ENCODE results near the gene PPT2.
A peak's percentile ranks its signal among the peaks of the same experiment; 100 is the strongest.

Gene PPT2

DNA sequence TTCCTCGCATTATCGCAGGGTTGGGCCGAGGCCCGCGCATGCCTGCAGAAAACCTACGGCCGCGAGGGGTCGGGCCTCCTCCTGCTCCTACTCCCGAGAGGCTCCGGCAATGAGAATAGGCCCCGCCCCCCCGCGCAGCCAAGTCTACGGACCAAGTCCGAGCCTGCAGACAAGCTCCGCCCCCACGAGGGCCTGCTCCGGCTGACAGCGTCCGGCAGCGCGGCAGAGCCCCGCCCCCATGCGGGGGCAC, 41.6 kb downstream of the PPT2 start:
- TF ChIP-seq, protein P1, sequence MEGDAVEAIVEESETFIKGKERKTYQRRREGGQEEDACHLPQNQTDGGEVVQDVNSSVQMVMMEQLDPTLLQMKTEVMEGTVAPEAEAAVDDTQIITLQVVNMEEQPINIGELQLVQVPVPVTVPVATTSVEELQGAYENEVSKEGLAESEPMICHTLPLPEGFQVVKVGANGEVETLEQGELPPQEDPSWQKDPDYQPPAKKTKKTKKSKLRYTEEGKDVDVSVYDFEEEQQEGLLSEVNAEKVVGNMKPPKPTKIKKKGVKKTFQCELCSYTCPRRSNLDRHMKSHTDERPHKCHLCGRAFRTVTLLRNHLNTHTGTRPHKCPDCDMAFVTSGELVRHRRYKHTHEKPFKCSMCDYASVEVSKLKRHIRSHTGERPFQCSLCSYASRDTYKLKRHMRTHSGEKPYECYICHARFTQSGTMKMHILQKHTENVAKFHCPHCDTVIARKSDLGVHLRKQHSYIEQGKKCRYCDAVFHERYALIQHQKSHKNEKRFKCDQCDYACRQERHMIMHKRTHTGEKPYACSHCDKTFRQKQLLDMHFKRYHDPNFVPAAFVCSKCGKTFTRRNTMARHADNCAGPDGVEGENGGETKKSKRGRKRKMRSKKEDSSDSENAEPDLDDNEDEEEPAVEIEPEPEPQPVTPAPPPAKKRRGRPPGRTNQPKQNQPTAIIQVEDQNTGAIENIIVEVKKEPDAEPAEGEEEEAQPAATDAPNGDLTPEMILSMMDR (IDR thresholded peaks at IDR 0.05): peak; percentile 37 to 46
- DNase-seq: peak; percentile 100
- Histone ChIP-seq H3K27me3 (peaks cover 0 to 2% of the 10 kb centered on the region in 2 donors), H3K27ac (peak overlapping the region; percentile 98), H3K36me3 (no peaks in the 10 kb centered on the region), H3K4me1 (peaks cover 0 to 36% (median 28%) of the 10 kb centered on the region in 4 donors), H3K4me3 (peak overlapping the region; percentile 71 to 87), H3K9me3 (no peaks in the 10 kb centered on the region)
- intact Hi-C loops (cut with DNase I; ENCODE audit: low total_unique reads): no loop called here

DNA sequence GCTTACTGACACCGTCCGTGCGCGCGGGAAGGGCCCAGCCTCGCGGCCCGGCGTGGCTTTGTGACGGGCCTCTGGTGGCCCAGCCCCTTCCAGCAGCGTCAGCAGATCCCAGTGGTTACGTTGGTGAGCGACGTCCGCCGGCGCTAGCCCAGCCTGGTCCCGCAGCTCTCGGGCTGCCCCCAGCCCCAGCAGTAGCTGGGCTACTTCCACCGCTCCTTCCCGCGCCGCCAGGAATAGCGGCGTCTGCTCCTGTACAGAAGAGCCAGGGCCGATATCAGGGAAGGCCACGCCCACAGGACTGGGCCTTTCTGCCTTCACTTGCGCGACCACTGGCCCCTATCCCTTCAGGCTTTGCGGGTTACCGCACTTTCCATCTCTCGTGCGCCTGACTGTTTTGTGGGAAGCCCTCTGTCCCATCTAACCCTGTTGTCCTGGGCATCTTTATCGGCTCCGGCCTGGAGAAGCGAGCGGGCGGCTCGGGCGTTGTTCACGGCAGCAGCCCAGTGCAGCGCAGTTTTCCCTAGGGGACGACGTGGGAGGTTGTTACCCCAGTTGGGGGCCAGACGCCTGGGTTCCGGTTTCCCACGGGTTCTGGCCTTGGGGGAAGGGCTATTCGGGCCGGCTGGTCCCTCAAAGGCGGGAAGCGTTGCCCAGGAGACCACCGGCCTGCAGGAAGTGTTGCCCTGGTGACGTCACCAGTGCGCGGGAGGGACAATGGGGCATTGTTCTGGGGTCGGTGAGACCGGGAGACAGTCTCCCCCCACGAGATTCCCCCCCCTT, 42.2 kb downstream of the PPT2 start:
- peak overlapping the region; percentile 98 for H3K27ac ChIP-seq
- H3K4me3 ChIP-seq: peak overlapping the region; percentile 71 to 87
- no peaks in the 10 kb centered on the region for H3K36me3 ChIP-seq
- peak; percentile 90 to 94 for DNase-seq
- no peaks in the 10 kb centered on the region for H3K9me3 ChIP-seq
- intact Hi-C loops (cut with DNase I; ENCODE audit: low total_unique reads): no loop called here
- TF ChIP-seq, protein P1 (IDR thresholded peaks at IDR 0.05): no peak
- H3K4me1 ChIP-seq: peaks cover 0 to 31% (median 23%) of the 10 kb centered on the region in 4 donors
- peaks cover 0 to 8% of the 10 kb centered on the region in 2 donors for H3K27me3 ChIP-seq

DNA sequence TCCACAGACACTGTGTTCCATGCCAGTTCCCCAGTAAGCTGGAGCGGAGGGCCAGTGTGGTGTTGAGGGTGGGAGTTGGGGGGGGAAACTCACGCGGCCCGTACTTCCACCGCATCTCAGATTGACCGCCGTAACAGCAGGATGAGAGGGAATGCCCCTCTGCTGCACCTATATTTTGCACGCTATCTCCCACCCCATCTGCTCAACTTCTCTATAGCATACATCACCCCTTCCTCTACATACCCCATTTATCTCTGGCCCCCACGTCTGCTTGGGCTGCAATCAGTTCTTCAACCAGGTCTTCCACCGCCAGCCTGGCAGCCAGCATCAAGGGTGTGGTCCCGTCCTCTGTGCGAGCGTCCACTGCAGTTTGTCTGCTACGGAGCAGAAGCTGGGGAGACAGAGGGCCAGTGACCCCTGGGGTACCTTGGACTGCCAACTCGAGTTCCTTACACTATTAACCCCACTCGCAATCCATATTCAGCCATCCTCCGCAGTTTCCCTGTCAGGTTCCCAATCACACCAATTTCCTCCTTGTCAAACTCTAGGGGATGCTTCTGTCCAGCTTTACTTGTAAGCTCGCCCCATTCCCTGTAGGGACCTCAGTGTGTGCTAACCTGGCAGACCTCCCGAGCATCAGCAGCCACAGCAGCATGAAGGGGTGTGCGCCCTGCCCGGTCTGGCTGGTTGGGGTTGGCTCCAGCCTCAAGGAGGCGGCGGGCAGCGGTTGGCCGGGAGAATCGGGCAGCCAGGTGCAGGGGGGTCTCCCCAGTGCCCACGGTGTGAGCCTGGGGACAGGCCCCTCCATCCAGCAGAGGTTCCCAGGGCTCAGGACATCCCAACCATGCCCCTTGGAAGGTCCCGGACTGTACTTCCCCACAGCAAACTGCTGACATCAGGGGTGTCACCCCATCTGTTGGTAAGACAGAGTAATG, 43.0 kb downstream of the PPT2 start:
- H3K27me3 ChIP-seq: peaks cover 0 to 15% of the 10 kb centered on the region in 2 donors
- intact Hi-C loops (cut with DNase I; ENCODE audit: low total_unique reads): no loop called here
- peak overlapping the region; percentile 98 for H3K27ac ChIP-seq
- H3K9me3 ChIP-seq: no peaks in the 10 kb centered on the region
- peak overlapping the region; percentile 71 to 87 for H3K4me3 ChIP-seq
- no peaks in the 10 kb centered on the region for H3K36me3 ChIP-seq
- peak in 1 of 2 donors; percentile 81 for DNase-seq
- TF ChIP-seq, protein P1 (IDR thresholded peaks at IDR 0.05): no peak
- peaks cover 0 to 31% (median 16%) of the 10 kb centered on the region in 4 donors for H3K4me1 ChIP-seq

DNA sequence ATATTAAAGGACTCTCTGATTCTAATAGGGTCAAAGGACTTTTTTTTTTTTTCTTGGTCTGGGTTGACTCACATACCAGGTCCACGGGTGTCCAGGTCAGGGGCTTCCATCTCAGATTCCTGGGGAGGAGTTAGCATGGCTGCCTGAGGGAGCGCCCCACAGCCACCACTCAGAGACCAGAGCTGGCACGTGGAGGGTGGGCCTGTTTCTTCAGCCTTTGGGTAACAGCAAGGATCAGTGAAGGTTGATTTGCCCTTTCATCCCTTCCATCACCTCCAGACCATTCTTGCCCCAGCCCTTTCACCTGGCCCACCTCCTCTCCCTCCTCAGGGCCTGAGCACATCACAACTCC, 44.4 kb downstream of the PPT2 start:
- Histone ChIP-seq H3K4me3 (no peak overlapping the region), H3K9me3 (no peaks in the 10 kb centered on the region), H3K4me1 (peaks cover 0 to 19% (median 16%) of the 10 kb centered on the region in 4 donors), H3K36me3 (no peaks in the 10 kb centered on the region), H3K27ac (no peak overlapping the region), H3K27me3 (peaks cover 0 to 25% of the 10 kb centered on the region in 2 donors)
- intact Hi-C loops (cut with DNase I; ENCODE audit: low total_unique reads): no loop called here
- TF ChIP-seq, protein P1 (IDR thresholded peaks at IDR 0.05): no peak
- peak in 1 of 2 donors; percentile 66 for DNase-seq

DNA sequence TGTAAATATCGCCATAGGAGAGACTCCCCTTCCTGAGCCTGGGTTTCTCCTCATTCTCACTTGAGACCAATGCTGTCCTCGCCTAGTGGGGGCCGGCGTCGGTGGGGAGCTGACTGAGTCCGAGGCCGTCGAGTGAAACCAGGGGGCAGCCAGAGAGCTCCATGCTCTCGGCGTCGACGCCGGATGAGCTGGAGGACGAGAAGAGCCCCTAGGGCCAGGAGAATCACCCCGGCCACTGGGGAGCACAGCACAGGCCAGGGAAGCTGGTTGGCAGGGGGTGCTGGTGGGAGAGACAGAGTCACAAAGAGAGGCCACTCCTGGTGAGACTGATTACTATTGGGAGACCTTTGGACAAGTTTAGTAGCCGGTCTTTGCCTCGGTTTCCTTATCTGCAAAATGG, 44.9 kb downstream of the PPT2 start:
- TF ChIP-seq, protein P1 (IDR thresholded peaks at IDR 0.05): no peak
- Histone ChIP-seq H3K27me3 (peaks cover 0 to 31% of the 10 kb centered on the region in 2 donors), H3K9me3 (no peaks in the 10 kb centered on the region), H3K27ac (no peak overlapping the region), H3K4me3 (no peak overlapping the region), H3K36me3 (no peaks in the 10 kb centered on the region), H3K4me1 (peaks cover 0 to 18% (median 16%) of the 10 kb centered on the region in 4 donors)
- DNase-seq: peak in 1 of 2 donors; percentile 65
- intact Hi-C loops (cut with DNase I; ENCODE audit: low total_unique reads): no loop called here
